ENCODE results near the gene SBNO2. TPM values are rescaled to one million over a fixed set of nuclear protein-coding genes. Genes with fewer than 3 reads are reported as not detected.
A peak's percentile ranks its signal among the peaks of the same experiment; 100 is the strongest.

Gene SBNO2
- polyA plus RNA-seq, 3 donors = 0.71 to 75.0 (median 2.6) TPM

GRCh38 chr19:1141944-1142343, 32.1 kb downstream of the SBNO2 start:
- intact Hi-C loops (cut with micrococcal nuclease) = no loop called here
- H3K27ac Mint-ChIP-seq = peak overlapping the region in 2 of 7 donors; percentile 0 to 63
- H3K4me3 Mint-ChIP-seq = no peak overlapping the region
- H3K4me1 ChIP-seq (ENCODE audit: control insufficient read depth in 1 of 2, insufficient read depth in 2 of 2, low read length in 2 of 2) = no peaks in the 10 kb centered on the region
- 95% methylated on average over 5 of the region's 5 CpGs for WGBS (ENCODE audit: insufficient coverage)
- peaks cover 19% of the 10 kb centered on the region for H3K79me2 ChIP-seq (ENCODE audit: insufficient read depth, low read length)
- H4K20me1 ChIP-seq (ENCODE audit: insufficient read depth, low read length) = peaks cover 87% of the 10 kb centered on the region
- no peak overlapping the region for H3K4me3 ChIP-seq (replicated peaks in 1 of 3; ENCODE audit: low read depth in 2 of 3, low read length in 3 of 3)
- no peak overlapping the region for H3K9ac ChIP-seq (ENCODE audit: insufficient read depth, low read length, poor library complexity, severe bottlenecking)
- no peak overlapping the region for H3K27ac ChIP-seq (ENCODE audit: low read depth in 1 of 2, low read length in 2 of 2)
- no peaks in the 10 kb centered on the region for H3K9me3 ChIP-seq (replicated peaks in 1 of 2; ENCODE audit: control insufficient read depth in 1 of 2, insufficient read depth in 1 of 2, low read length in 2 of 2)
- H3K4me1 Mint-ChIP-seq = peaks cover 7% of the 10 kb centered on the region
- peaks cover 0 to 3% (median 3%) of the 10 kb centered on the region in 3 donors for H3K27me3 Mint-ChIP-seq (ENCODE audit: low read depth in 3 of 3)
- H3K27me3 ChIP-seq (ENCODE audit: control insufficient read depth in 2 of 2, insufficient read depth in 2 of 2, low read length in 2 of 2) = no peaks in the 10 kb centered on the region
- TF ChIP-seq CTCF (IDR thresholded peaks at IDR 0.05) = no peak
- H3K9me3 Mint-ChIP-seq = peaks cover 0 to 13% (median 2%) of the 10 kb centered on the region in 7 donors
- peaks cover 43 to 81% of the 10 kb centered on the region in 2 donors for H3K36me3 ChIP-seq (replicated peaks in 1 of 2; ENCODE audit: control insufficient read depth in 1 of 2, insufficient read depth in 2 of 2, low read length in 2 of 2)
- no peak for DNase-seq
- H3K36me3 Mint-ChIP-seq = peaks cover 58 to 76% of the 10 kb centered on the region in 2 donors
- no peak overlapping the region for H3K4me2 ChIP-seq (replicated peaks; ENCODE audit: extremely low read depth, low read length, poor library complexity, severe bottlenecking)
- H2AFZ ChIP-seq (ENCODE audit: insufficient read depth, low read depth, low read length, poor library complexity, severe bottlenecking) = no peak overlapping the region

GRCh38 chr19:1140272-1141027, 33.6 kb downstream of the SBNO2 start:
- intact Hi-C loops (cut with micrococcal nuclease) = no loop called here
- no peaks in the 10 kb centered on the region for H3K4me1 ChIP-seq (ENCODE audit: control insufficient read depth in 1 of 2, insufficient read depth in 2 of 2, low read length in 2 of 2)
- H3K36me3 Mint-ChIP-seq = peaks cover 57 to 77% of the 10 kb centered on the region in 2 donors
- H3K79me2 ChIP-seq (ENCODE audit: insufficient read depth, low read length) = peaks cover 32% of the 10 kb centered on the region
- H3K36me3 ChIP-seq (replicated peaks in 1 of 2; ENCODE audit: control insufficient read depth in 1 of 2, insufficient read depth in 2 of 2, low read length in 2 of 2) = peaks cover 46 to 83% of the 10 kb centered on the region in 2 donors
- no peak overlapping the region for H3K27ac ChIP-seq (ENCODE audit: low read depth in 1 of 2, low read length in 2 of 2)
- H3K4me3 Mint-ChIP-seq = no peak overlapping the region
- no peak overlapping the region for H2AFZ ChIP-seq (ENCODE audit: insufficient read depth, low read depth, low read length, poor library complexity, severe bottlenecking)
- TF ChIP-seq CTCF (IDR thresholded peaks at IDR 0.05) = no peak
- H4K20me1 ChIP-seq (ENCODE audit: insufficient read depth, low read length) = peaks cover 88% of the 10 kb centered on the region
- H3K27ac Mint-ChIP-seq = peak overlapping the region in 2 of 7 donors; percentile 57 to 76
- H3K9ac ChIP-seq (ENCODE audit: insufficient read depth, low read length, poor library complexity, severe bottlenecking) = no peak overlapping the region
- peaks cover 8% of the 10 kb centered on the region for H3K4me1 Mint-ChIP-seq
- H3K9me3 Mint-ChIP-seq = peaks cover 0 to 13% (median 2%) of the 10 kb centered on the region in 7 donors
- 93% methylated on average over 23 of the region's 39 CpGs for WGBS (ENCODE audit: insufficient coverage)
- H3K27me3 ChIP-seq (ENCODE audit: control insufficient read depth in 2 of 2, insufficient read depth in 2 of 2, low read length in 2 of 2) = no peaks in the 10 kb centered on the region
- no peak overlapping the region for H3K4me3 ChIP-seq (replicated peaks in 1 of 3; ENCODE audit: low read depth in 2 of 3, low read length in 3 of 3)
- H3K4me2 ChIP-seq (replicated peaks; ENCODE audit: extremely low read depth, low read length, poor library complexity, severe bottlenecking) = no peak overlapping the region
- peaks cover 0 to 3% (median 3%) of the 10 kb centered on the region in 3 donors for H3K27me3 Mint-ChIP-seq (ENCODE audit: low read depth in 3 of 3)
- H3K9me3 ChIP-seq (replicated peaks in 1 of 2; ENCODE audit: control insufficient read depth in 1 of 2, insufficient read depth in 1 of 2, low read length in 2 of 2) = no peaks in the 10 kb centered on the region
- DNase-seq = no peak
